GM20000 (cell line): ENCODE measurements around the gene KNSTRN.
A peak's percentile ranks its signal among the peaks of the same experiment; 100 is the strongest.

Experiments used
- DNase-seq: peaks from one replicate; pipeline ENCODE4 v3.0.0; 2012; ENCODE audit warnings: low spot score
- TF ChIP-seq, protein P1 (sequence below): IDR thresholded peaks from 2 replicates; pipeline ENCODE4 v1.5.1; 2012; ENCODE audit warnings: mild to moderate bottlenecking, control low read depth; ENCODE audit errors: extremely low read depth, missing control alignments

Gene KNSTRN

DNA sequence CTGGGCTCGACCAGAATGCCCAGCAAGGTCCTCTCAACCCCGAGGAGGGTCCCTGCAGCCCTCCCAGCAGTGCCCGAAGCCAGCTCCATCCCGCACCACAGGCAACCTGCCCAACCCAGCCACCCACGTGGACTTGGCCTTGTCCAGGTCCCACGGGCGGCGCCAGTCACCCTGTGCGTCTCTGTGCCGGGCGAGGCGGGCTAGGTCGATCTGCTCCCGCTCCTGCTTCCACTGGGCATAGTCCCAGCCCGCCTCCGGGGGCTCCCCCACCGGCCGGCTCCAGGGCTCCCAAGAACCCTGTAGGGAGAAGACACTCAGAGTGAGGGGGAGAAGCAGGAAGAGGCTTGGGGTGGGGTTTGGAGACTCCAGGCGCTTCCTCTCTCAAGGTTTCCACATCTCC is 44.9 kb upstream of the KNSTRN start:
- no peak for DNase-seq
- TF ChIP-seq, protein P1, sequence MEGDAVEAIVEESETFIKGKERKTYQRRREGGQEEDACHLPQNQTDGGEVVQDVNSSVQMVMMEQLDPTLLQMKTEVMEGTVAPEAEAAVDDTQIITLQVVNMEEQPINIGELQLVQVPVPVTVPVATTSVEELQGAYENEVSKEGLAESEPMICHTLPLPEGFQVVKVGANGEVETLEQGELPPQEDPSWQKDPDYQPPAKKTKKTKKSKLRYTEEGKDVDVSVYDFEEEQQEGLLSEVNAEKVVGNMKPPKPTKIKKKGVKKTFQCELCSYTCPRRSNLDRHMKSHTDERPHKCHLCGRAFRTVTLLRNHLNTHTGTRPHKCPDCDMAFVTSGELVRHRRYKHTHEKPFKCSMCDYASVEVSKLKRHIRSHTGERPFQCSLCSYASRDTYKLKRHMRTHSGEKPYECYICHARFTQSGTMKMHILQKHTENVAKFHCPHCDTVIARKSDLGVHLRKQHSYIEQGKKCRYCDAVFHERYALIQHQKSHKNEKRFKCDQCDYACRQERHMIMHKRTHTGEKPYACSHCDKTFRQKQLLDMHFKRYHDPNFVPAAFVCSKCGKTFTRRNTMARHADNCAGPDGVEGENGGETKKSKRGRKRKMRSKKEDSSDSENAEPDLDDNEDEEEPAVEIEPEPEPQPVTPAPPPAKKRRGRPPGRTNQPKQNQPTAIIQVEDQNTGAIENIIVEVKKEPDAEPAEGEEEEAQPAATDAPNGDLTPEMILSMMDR = no peak

DNA sequence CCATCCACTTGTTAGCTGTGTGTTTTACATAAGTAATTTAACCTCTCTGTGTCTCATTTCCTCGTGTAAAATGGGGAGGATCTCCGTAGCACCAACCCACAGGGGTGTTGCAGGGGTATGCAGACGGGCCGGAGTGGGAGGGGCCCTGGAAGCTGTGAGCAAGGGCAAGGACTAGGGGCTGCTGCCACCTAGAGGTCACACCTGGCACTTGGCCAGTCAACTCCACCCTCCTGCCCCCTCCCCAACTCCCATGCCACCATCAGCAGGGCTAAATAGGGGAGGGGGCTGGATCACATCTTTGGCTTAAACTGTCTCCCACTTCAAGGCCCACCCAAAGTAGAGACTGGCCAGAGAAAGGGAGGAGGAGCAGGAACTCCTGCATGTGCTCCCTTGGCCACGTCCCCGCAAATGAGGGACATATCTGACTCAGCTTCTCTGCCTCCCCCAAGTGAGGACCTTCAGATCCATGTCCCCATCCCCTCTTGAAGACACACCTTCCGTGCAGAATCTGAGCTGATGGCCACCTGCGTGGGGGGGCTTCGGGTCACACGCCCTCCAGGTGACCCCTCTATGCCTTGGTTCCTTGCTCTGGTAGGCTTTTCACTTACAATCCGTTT is 44.4 kb upstream of the KNSTRN start:
- DNase-seq = peak; percentile 92
- TF ChIP-seq, protein P1 = peak; percentile 77

DNA sequence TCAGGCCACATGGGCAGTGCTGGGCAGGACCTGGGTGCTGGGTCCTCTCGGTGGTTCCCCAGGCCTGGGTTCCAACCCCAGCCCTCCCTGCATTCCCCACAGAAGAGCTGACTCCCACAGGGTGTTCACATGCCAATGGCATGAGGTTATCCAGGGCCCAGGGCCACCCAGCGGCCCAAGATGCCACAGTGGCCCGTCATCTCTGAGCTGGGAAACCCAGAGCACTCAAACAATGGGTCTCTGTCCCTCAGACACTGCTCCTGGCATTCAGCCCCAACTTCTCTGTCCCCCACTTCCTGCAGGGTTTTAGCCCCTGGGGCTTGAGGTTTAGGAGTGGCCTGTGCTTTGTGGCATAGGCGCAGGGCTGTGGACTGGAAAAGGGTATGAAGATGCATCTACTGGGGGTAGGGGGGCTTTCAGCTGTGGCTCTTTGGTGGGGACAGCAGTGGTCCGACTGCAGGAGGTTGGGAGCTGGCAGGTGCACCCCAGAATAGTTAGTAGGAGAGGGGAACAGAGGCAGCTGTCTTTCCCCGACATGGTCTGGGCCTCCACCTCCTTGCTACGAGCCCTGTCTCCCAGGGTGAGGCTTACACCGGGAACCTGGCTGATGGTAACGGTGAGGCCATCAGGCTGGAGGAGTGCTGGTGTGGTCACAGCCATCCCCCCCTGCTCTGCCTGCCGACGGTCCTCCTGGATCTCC is 43.5 kb upstream of the KNSTRN start:
- no peak for DNase-seq
- TF ChIP-seq, protein P1 = no peak

DNA sequence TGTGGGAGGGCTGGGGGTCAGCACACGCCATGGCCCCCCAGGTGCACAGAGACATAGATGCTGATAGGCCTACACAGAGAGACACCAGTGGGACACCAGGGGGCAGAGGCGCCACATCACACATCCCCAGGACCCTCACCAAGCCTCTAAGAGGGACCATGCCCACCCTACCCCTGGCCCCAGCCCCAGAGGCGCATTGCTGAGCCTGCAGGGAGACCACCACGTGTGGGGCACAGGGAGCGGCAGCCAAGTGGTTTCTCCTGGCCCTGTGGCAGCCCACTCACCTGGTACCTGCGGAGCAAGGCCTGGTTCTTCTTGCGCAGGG is 42.9 kb upstream of the KNSTRN start:
- TF ChIP-seq, protein P1 = no peak
- no peak for DNase-seq

DNA sequence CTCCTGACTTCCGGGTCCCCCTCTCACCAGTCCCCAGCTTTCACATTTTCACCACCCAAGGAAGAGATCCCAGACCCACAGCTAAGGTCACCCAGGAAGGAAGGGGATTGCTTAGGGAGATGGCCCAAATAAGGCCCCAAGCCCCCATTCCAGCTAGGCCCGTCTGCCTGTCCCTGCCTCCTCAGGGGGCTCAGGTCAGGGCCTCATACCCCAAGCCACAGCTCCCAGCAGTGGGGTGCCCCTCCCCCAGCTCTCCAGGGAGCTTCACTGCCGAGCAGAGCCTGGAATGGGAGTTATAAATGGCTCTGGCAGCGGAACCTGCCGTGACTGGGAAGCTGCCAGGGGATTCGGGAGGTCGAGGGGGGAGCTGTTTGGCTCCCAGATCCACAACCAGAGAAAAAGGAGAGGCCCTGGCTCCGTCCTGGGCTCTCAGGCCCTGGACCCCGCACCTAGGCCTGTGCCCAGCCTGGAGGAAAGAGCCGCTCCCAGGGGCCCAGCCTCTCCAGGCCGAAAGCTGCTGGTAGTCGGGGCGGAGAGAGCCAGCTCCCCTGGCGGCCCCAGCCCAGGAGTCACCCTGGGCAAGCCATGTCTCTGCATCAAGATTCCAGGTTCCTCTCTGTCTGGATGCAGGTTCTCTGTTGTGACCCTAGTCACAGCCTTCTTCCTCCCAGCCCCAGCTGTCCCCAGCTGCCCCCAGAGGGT is 42.3 kb upstream of the KNSTRN start:
- no peak for DNase-seq
- TF ChIP-seq, protein P1 = no peak

DNA sequence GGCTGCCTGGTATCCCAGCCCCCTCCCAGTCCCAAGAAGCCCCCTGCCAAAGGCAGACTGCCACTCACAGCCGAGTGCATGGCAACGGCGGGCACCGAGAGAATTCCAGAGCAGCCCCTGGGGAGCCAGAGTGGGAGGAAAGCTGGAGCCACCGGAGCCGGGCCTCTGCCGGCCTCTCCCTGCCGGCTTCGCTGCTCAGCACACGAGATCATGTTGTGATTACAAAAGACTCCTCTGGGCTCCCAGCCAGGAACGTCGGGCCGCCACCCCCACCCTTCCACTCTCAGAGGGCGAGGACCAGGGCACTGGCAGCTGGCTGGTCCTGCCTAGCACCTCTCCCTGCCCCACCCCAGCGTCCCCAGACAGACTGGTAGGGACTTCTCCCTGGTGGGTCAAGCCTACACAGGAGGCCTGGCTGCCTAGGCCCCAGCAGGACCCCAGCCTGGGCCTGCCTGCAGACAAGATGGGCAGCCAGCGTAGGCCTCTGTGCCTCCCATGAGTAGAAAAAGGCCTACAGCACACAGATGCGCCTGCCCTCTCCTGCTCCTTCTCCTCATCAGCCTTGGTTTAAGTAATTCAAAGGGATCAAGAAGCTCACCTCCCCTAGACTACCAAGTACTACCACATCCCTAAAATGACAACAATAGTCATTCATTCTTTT is 41.7 kb upstream of the KNSTRN start, which contains the start of gene CCDC9B:
Gene CCDC9B, minus strand, starts transcription at position 200 of the 661 bp plus-strand sequence. Its CDS starts 120 bp downstream, at position 80.
- DNase-seq = no peak

More for the DNA sequence above, 41.7 kb upstream of the KNSTRN start, which contains the start of gene CCDC9B:
- TF ChIP-seq, protein P1 = no peak
